NCI-H1092 treated with DMSO at 0.1 percent for 48 hours (cell line): Measurements from ENCODE around the gene CPEB1.

Experiments
- DNase-seq: peaks from one replicate; lab custom pipeline; 2025; lab: John Stamatoyannopoulos, UW

CPEB1 gene

DNA sequence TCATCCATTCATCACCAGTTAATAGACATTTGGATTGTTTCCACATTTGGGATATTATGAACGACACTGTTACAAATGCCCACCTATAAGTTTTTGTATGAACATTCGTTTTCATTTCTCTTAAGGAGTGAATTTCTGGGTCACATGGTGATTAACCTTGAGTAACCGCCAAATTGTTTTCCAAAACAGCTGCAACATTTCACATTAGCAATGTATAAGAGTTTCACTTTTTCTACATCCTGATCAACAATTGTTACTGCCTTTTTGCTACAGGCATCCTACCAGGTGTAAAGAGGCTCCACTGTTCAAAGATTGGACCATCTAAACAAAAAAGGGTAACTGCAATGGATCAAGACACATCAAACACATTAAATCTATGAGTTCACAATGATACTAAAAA is 52.0 kb downstream of the CPEB1 start:
- DNase-seq: no peak

DNA sequence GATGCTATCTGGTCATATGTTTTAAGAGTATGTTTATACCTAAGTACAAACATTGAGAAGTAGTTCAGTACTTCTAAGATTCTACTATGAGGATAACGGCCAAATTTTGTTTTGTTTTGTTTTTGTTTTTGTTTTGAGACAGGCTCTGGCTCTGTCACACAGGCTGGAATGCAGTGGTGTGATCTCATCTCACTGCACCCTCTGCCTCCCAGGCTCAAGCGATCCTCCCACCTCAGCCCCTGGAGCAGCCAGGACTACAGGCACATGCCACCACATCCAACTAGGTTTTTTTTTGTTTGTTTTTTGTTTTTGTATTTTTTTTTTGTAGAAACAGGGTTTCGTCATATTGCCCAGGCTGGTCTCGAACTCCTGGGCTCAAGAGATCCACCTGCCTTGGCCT is 59.4 kb downstream of the CPEB1 start:
- DNase-seq: no peak

DNA sequence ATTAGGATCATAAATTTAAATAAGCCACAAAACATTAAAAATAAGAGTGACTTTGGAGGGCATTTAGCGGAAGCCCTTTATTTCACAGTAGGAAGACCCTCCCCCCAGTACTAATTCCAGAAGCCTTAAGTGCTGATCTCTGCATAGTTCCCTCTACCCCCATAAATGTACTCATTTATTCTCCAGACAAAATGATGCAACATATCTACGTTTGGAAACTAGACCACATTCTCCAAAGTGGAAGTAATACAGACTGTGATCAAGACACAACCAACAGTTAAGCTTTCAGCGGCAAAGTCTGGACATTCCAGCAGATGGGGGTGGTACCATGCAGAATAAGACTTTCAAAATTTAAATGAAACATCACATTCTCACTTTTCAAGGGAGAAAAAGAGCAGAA is 62.1 kb downstream of the CPEB1 start:
- no peak for DNase-seq

DNA sequence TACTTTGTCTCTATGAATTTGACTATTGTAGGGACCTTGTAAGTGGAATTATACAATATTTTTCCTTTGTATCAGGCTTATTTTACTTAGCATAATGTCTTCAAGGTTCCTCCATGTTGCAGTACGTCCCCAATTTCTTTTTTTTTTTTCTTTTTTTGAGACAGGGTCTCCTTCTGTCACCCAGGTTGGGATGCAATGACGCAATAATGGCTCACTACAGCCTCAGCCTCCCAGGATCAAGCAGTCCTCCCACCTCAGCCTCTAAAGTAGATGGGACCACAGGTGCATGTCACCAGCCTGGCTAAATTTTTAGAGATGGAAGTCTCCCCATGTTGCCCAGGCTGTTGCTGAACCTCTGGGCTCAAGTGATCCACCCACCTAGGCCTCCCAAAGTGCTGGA is 66.5 kb downstream of the CPEB1 start:
- no peak for DNase-seq

DNA sequence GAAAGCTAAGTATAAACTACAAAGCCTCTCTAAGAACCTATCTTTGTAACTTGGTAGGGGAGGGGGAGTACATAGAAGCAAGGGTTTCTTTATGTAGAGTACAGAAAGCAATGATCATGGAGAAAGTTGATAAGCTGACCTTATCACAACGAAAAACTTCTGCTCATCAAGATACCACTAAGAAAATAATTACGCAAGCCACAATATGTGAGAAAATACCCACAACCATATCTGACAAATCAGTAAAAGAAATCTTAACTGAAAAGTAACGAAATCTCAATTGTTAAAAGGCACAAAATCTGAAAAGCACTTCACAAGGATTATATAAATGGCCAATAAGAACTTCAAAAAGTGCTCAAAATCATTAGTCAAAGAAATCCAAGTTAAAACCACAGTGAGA is 71.8 kb downstream of the CPEB1 start:
- no peak for DNase-seq

DNA sequence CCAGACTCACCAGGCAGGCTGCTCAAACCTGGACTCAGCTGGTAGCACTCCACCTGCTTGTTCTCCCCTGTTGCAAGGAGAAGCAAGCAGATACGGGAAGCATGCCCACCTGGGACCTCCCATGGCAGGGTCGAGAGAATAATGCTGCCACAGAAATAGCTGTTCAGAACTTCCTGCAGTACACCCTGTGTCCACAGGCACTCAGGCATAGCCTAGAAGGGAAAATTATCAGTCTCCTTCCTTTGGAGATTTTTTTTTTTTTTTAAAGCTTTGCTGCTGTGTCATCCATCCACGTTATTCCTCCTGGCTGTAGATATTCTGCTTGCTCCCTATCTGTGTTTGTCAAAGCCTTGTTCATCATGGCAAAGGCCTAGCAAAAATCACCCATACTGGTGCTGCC is 74.2 kb downstream of the CPEB1 start:
- no peak for DNase-seq

DNA sequence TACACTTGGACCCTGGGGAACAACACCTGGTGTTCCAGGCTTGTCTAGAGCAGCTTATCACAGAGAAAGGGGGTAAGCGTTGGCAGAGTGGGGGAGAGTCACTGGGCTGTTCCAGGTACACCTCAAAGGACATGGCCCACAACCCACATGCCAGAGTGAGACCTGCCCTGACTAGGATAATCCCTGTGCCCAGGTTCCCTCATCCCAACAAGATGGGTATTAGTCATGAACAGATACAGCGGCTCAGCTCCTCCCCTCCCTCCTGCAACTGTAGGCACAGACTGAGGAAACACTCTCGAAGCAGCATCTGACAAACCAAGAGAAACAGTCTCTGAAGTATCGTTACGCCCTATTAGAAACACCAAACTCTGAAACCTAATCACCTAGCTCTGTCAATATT is 74.9 kb downstream of the CPEB1 start:
- no peak for DNase-seq

DNA sequence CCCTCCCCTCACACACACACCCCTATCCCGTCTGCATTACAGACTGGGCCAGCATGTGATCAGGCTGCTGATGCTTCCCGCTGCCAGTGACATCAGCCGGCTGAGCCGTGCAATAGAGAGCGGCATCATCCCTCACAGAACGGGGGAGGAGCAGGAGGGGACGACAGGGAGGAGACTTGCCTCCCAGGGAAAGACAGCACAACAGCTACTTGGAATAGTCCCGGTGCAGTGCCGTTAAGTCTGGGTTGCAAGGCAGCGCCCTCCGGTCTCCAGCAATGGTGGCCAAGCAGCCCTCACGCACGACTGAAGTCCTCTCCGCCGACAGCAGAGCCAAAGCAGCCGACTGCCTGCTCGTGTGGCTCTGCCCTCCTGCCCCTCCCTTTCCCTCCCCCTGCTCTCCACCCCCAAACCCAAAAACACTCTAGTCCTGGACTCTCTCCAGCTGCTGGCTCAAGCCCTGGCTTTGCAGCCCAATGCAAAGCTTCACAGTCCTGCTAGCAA is 75.4 kb downstream of the CPEB1 start:
- DNase-seq: peak; percentile 49

DNA sequence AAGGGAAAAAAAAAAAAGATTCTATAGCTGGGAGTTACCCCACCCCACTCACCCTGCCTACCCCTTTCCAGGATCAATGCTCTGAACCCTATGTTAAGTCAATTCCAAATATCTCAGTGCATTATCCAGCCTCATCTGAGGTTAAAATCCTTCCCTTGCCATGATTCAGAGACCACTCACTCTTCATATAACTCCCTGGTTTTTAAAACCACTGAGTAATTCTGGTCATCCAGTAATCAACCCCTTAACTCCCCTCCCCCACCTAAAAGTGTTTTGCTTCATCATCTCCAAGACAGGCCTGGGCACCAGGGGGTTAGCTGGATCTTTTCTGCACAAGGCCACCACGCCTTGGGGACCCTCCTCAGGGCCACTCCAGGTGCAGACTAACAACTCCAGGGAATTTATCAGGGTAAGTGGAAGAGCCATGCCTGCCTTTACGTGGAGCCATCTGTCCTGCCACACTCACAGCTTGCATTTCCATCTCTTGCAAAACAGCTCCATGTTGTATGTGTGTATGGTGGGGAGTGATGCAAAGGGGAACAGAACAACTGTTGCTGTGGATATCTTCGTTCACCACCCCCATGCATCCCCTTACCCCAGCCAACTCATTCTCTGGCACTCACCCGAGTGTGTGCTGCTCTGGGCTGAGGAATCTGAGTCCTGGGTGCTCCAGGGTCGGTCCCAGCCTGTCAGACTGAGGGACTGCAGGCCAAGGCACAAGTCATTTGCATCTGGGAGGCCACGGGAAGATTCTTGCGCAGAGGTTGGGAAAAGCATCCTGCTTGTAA is 76.2 kb downstream of the CPEB1 start:
- no peak for DNase-seq

DNA sequence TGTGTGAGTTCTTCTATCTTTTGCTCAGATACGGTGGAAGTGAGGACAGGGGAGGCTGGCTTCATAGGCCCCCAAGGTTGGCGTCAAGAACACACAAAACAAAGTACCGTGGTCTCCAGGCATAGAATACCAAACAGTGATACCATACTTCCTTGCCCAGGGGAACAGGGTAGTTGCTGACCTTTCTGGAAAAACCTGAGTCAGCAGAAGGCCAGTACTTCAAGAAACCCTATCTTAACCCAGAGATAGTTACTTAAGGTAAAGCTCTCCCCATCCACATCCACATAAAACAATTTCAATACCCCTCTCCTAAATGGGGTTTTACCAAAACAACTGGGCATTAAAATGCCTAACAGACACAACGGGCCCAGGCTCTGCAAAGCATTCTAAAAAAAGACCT is 77.3 kb downstream of the CPEB1 start:
- no peak for DNase-seq

DNA sequence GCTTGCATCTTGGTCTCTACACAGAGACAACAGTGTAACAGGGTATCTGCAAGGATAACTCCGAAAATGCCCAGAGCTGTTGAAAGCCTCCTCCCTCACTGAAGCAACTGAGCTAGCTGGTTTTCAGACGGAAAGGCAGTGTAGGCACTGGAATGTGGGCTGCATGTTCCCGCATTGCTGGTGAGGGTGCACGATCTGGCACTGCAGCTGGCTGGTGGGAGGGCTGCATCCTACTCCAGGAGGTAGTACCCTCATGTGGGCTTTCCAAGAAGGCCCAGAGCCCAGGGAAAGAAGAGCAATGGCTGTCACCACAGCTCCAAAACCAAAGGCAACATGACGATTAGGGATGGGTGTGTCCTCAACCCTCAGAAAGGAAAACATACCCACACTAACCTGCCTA is 78.2 kb downstream of the CPEB1 start:
- no peak for DNase-seq

DNA sequence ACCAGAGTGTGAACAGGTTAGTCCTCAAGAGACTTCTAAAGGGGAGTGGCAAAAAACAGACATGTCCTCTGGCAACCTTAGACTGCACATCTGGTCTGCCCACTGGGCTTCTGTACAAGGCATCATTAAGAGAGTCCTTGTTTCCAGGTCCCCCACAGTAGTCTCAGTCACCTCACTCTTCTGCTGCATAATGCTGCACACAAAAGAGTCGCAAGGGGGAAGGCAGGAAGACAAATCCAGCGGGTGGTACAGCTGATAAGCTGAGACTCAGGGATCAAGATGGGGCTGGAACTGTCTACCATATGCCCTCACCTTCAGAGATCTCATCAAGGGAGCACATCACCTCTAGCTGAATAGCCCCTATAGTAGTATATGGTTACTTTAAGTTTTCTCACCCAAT is 79.5 kb downstream of the CPEB1 start:
- no peak for DNase-seq

DNA sequence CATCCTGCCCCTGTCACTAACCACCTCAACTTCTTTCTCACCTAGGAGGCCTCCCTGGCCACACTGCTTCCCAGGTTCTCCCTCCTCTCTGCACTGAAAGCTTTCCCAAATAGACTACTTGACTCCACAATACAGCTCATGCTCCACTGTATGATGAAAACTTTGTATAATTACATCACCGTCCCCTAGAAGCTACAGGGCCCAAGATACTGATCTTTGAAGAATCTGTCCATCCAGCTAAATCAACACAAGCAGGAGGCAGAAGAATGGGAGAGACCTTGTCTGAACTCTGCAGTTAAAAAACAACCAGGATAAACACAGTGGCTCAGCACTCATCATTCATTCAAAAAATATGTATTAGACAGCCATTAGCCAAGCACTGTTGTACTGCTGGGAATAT is 80.5 kb downstream of the CPEB1 start:
- no peak for DNase-seq

DNA sequence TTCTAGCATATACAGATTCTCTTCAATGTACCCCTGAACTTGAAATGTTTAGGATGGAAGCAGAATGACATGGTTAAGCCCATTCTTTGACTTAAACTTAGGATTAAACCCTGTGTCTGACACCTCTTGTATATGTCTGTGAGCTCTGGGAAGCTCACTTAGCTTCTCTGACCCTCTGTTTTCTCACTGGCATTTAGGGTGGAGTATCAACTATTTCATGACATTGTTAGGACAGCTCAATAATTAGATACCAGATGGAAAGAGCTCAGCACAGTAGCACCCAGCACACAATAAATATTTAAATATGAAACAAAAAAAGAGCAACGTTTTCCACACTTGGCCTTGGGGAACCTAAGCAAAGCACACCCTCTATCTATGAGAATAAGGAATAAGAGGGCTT is 88.7 kb downstream of the CPEB1 start:
- no peak for DNase-seq

DNA sequence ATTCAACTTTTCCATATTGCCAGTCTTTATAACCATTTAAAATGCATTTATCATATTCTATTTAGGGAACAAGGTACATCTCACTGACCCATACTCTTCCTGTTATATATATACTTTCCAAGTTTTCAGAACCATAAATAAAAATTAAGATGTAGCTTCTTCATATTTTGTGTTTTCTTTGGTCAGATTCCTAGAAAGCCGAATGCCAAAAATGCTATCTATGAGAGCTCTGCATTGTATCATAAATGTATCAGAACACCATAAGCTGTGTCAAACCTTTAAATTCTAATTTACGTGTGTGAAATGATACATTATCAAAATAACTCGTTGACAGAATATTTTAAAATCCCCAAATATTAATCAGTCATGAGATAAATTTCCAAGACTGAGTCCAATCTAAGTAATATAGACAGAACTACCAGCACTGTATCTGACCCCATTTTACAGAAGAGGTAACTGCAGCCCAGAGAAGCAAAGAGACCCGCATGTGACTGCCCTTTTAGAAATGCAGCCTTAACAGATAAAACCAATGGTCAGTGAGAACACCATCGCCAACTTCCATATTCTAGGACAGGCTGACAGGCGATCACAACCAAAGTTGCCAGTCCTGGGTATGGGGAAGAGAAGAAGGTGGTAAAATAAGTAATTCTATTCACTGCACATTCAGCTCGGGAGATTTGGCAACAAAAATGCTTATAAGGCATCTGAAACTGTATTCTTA is 90.7 kb downstream of the CPEB1 start:
- no peak for DNase-seq

DNA sequence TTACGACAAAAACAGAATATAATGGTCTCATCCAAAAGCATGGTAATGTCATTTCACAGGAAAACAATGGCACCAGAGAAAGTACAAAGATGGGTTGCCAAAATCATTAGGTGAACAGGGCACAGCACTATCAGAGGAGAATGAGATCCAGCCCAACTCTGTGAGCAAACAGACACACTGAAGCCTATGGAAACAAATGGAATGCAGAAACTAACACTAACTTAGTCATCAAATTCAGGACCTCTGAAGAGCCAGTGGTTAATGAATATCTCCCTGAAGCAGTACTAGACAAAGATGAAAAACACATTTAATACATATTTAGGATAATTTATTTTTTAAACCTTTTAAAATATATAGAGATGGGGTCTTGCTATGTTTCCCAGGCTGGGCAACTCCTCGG is 92.3 kb downstream of the CPEB1 start:
- DNase-seq: no peak

DNA sequence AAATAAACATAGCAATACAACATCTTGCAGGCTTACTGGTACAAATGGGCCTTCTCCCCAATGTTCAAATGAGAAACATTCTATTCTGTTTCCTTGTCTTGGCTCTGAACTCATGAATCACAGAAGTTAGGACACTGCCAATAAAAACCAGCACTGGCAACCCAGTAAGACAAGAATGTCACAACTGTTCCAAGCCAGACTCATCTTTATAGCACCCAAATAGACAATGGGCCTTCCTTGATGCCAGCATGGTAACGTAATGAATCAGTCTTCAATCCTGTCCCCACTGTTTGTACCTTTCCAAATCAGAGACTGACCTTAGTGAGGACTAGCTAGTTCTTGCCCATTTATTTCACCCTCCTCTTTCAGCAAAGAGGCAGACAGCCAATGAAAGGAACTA is 92.8 kb downstream of the CPEB1 start:
- no peak for DNase-seq

DNA sequence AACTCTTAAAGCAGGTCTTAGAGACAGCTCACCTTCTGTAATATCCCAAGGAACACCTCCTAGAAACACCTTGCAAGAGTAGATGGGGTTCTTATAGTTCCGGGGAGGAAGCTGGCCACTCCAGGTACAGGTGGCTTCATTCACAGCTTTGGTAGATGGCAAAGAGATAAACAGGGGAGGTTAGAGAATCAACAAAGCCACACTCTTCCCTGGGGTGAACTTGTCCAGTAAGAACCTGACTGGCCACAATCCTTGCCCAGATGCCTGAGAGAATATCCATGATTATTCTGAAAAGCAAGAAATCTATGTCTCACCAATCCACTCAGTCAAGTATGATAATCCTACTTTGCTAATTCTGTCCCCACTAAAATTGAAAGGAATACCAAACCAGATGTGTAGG is 93.3 kb downstream of the CPEB1 start:
- no peak for DNase-seq

DNA sequence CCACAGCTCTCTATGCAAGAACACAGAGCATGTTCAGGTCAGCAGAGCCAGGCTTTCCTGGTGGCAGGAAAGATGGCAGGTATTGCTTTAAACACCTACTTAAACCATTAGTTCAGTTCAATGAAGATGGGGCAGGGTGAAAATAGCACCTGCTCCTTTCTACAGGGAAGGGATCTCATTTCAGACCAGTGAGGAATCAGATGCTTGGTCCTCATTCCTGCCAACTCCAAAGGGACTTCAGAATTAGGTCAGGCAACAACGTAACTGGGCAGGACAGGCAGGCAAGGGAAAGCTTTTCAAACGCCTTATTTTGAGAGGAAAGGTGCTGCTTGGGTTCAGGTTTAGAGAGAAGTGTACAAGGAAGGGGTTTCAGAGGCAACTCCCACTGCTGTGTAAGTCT is 94.3 kb downstream of the CPEB1 start:
- no peak for DNase-seq

DNA sequence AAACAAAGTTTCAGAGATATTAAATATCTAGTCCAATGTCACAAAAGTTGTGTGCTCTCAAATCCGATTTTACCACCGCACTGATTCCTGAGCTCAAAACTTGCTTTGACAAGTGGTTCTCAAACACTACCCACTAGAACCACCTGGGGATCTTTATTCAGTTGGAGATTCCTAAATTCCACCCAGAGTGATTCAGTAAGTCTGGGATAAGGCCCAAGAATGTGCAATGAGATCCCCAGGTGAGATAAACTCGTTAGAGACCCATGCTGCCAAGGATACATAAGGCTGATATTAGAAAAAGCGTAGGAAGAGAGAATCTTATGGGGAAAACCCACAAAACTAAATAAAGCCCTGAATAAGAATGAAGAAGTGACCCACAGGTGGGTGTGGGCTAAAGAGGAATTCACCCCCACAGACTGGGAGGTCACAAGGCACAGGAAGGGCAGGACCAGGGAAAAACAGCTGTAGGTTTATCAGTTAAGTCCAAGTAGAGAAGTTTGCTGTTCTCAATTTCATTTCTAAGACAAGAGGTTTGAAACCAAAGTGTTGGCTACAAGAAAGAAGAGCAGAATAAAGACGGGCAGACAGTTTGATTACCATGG is 95.4 kb downstream of the CPEB1 start:
- no peak for DNase-seq

DNA sequence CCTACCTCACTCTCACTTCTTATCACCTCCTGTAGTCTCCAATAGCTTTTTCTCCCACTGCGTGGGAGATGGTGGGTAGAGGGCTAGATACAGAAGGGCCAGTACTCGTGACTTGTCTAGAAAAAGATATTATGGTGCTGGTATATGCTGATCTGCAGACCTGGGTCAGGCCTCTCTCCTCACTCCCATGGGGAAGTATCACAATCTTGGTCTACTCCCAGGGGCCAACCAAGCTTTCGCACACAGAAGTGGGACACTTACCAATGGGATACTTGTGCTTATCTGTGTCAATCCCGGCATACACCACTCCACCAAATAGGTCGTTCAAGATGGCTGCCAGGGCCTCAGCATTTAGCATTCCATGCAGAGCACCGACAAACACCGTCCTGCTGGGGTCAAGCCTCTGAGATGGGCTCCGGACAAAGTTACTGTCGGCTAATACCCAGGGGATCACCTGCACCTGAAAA is 97.9 kb downstream of the CPEB1 start:
- no peak for DNase-seq

DNA sequence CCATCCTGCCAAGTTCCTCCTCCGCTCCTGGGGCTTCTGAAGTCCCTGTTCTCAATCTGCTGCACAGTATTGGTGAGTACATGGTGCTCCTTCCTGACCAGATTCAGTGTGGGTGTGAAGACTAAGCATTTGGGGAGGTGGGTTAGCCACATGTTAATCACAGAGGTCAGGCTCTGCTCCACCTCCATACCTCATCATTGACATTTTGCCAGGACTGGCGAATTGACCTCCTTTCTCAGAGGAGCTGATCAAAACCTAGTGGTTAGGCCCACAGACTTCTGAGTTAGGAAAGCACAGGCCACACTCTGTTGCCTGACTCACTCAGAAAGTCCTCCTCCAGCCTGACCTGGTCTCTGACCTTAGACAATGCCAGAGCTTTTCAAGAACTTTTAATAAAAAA is 98.5 kb downstream of the CPEB1 start:
- DNase-seq: no peak

DNA sequence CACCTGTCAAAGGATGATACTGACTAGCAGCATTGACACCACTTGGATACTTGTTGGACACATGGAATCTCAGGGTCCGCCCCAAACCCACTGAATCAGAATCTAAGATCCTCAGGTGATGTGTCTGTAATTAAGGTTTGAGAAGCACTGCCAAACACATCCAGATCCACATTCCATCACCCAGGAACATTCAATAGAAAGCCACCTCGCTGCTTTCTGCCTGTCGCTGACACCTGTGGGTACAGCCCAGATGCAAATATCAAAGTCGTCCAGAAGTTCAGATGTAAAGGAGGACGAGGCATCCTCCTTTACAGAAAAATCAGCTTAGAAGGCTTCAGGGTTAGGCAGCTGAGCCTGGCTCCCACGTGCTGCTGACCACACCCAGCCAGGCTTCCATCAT is 101.7 kb downstream of the CPEB1 start:
- no peak for DNase-seq
